Hepatocyte (in vitro differentiated cells): ENCODE measurements around the gene NRXN2. TPM values are rescaled to one million over a fixed set of nuclear protein-coding genes. Genes with fewer than 3 reads are reported as not detected.

Source experiments
- DNase-seq: peaks from one replicate; pipeline ENCODE4 v3.0.0-alpha.2; 2016; ENCODE audit warnings: low spot score
- H2AFZ ChIP-seq: fragments of 200-600 bp; sonication (generic); 2 replicates; pipeline ENCODE4 v1.6.0; 2016; ENCODE audit warnings: antibody characterized with exemption, mild to moderate bottlenecking
- H3K27ac ChIP-seq: fragments of 200-600 bp; sonication (generic); 2 replicates; pipeline ENCODE4 v1.5.1; 2016; ENCODE audit warnings: mild to moderate bottlenecking
- H3K27me3 ChIP-seq: fragments of 200-600 bp; sonication (generic); 2 replicates; pipeline ENCODE4 v1.6.1; 2016
- H3K36me3 ChIP-seq: fragments of 200-600 bp; sonication (generic); replicated peaks from 2 replicates; pipeline ENCODE4 v1.5.1; 2016; ENCODE audit warnings: low read depth; ENCODE audit not compliant: insufficient read depth
- H3K4me1 ChIP-seq: fragments of 200-600 bp; sonication (generic); 2 replicates; pipeline ENCODE4 v1.5.1; 2016; ENCODE audit warnings: mild to moderate bottlenecking, moderate library complexity; ENCODE audit not compliant: insufficient read depth
- H3K4me2 ChIP-seq: fragments of 200-600 bp; sonication (generic); 2 replicates; pipeline ENCODE4 v1.6.0; 2016
- H3K4me3 ChIP-seq: fragments of 200-600 bp; sonication (generic); 2 replicates; pipeline ENCODE4 v1.5.1; 2016; ENCODE audit warnings: mild to moderate bottlenecking
- H3K79me2 ChIP-seq: fragments of 200-600 bp; sonication (generic); 2 replicates; pipeline ENCODE4 v1.6.0; 2017; ENCODE audit warnings: mild to moderate bottlenecking
- H3K9me2 ChIP-seq: fragments of 200-600 bp; sonication (generic); replicated peaks from 2 replicates; pipeline ENCODE4 v1.6.0; 2017; ENCODE audit warnings: mild to moderate bottlenecking; ENCODE audit not compliant: insufficient read depth
- H3K9me3 ChIP-seq: fragments of 200-600 bp; sonication (generic); 2 replicates; pipeline ENCODE4 v1.5.1; 2016; ENCODE audit warnings: low read depth, mild to moderate bottlenecking
- H4K20me1 ChIP-seq: fragments of 200-600 bp; sonication (generic); 2 replicates; pipeline ENCODE4 v1.6.0; 2016; ENCODE audit warnings: mild to moderate bottlenecking; ENCODE audit not compliant: insufficient read depth, poor library complexity, severe bottlenecking
- CTCF ChIP-seq: fragments of 200-600 bp; sonication (generic); IDR thresholded peaks from 2 replicates; pipeline ENCODE4 v1.5.1; 2016; ENCODE audit warnings: antibody characterized with exemption, mild to moderate bottlenecking; ENCODE audit not compliant: poor library complexity
- EZH2 ChIP-seq: fragments of 200-600 bp; sonication (generic); IDR thresholded peaks from 2 replicates; pipeline ENCODE4 v1.6.1; 2016; ENCODE audit warnings: antibody characterized with exemption, mild to moderate bottlenecking, borderline replicate concordance
- EZH2phosphoT487 ChIP-seq: fragments of 200-600 bp; sonication (generic); IDR thresholded peaks from one replicate; pipeline ENCODE4 v1.6.1; 2018; ENCODE audit warnings: antibody characterized with exemption, mild to moderate bottlenecking, low read depth, moderate library complexity; ENCODE audit not compliant: unreplicated experiment, severe bottlenecking
- WGBS: methylation state at CpG from one replicate; pipeline ENCODE4 v1.1.6; 2016; ENCODE audit warnings: low lambda C conversion rate; ENCODE audit errors: missing lambda C conversion rate; 5-methylcytosine and 5-hydroxymethylcytosine counted together
- polyA plus RNA-seq: library from polyadenylated mRNA; unstranded; fragments of >200 nt; fragmentation: Nextera tagmentation; extraction: Ambion mirVana; gene quantifications from 2 replicates; pipeline ENCODE4 v1.2.1, GENCODE V29; 2016
- total RNA-seq: library from RNA; depleted of rRNA; stranded (reverse); fragments of >200 nt; gene quantifications from 2 replicates; pipeline ENCODE4 v1.2.3, GENCODE V29; 2014

NRXN2 gene
- total and polyA plus RNA-seq, 2 experiments from 2014 or later, result 0.83 to 1.7 TPM

GRCh38 chr11:64712430-64713015 is 10.5 kb downstream of the NRXN2 start:
- H3K4me1 ChIP-seq, result no peaks in the 10 kb centered on the region
- no peak overlapping the region for H2AFZ ChIP-seq
- TF ChIP-seq EZH2phosphoT487 (no peak), CTCF (no peak), EZH2 (no peak)
- no peak overlapping the region for H3K27ac ChIP-seq
- no peaks in the 10 kb centered on the region for H3K36me3 ChIP-seq
- no peaks in the 10 kb centered on the region for H4K20me1 ChIP-seq
- H3K4me2 ChIP-seq, result no peak overlapping the region
- H3K9me2 ChIP-seq, result no peaks in the 10 kb centered on the region
- no peaks in the 10 kb centered on the region for H3K9me3 ChIP-seq
- no peaks in the 10 kb centered on the region for H3K79me2 ChIP-seq
- peaks cover 84% of the 10 kb centered on the region for H3K27me3 ChIP-seq
- DNase-seq, result no peak
- WGBS, result 26% methylated on average over 17 of the region's 45 CpGs
- H3K4me3 ChIP-seq, result no peak overlapping the region

DNA sequence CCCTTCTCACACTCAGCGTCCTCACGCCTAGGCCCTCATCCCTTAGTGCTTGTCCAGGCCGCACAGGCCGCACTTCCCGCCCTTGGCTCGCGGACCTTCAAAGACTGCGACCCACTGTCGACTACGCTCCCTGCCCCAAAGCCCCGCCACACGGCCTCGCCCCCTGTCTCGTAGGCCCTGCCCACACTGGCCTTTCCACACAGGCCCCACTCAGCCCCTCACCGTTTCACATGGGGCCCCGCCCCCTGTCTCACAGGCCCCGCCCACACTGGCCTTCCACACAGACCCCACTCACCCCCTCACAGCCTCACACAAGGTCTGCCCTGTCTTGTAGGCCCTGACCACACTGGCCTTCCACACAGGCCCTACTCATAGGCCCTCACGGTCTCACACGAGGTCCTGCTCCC is 11.0 kb downstream of the NRXN2 start:
- H3K27ac ChIP-seq, result no peak overlapping the region
- H3K9me2 ChIP-seq, result no peaks in the 10 kb centered on the region
- no peak overlapping the region for H3K4me2 ChIP-seq
- no peaks in the 10 kb centered on the region for H3K36me3 ChIP-seq
- no peaks in the 10 kb centered on the region for H4K20me1 ChIP-seq
- H2AFZ ChIP-seq, result no peak overlapping the region
- 84% methylated on average over 13 of the region's 19 CpGs for WGBS
- H3K27me3 ChIP-seq, result peaks cover 78% of the 10 kb centered on the region
- no peak overlapping the region for H3K4me3 ChIP-seq
- no peaks in the 10 kb centered on the region for H3K9me3 ChIP-seq
- TF ChIP-seq EZH2 (no peak), CTCF (no peak), EZH2phosphoT487 (no peak)
- no peaks in the 10 kb centered on the region for H3K4me1 ChIP-seq
- DNase-seq, result no peak
- no peaks in the 10 kb centered on the region for H3K79me2 ChIP-seq

DNA sequence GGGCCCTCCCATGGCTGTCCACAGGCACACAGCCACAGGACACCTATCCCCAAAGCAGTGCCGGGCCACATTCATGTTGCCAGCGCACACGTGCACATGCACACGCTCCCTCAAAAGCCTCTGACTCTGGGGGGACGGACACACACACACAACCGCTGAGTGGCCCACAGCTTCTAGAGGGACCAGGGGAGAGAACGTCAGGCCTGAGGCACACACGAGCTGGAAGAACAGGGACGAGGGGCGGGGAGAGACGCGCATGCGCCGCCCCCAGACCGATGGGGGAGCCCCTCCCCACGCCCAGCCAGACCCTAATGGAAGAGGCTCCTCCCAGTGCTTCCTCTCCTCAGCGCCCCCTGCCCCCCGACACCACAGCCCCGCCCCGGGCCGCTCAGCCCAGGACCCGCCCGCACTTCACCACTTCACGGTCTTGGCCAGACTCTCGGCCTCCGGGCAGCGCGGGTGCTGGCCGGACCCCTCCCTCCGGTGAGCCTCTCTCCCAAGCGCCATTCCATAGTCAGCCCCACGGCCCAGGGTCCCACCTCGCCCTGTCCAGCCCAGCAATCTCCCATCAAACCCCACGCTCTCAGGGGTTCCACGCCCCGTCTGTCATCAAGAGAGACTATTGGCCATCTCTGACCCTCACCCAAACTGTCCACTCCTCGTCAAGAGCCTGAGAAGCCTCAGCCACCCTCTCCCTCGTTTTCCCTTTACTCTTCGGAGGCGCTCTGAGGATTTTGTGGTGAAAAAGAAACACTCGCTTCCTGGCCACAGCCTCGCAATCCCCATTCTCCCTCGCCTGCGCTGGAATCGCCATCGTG is 11.7 kb downstream of the NRXN2 start:
- no peak for DNase-seq
- H3K4me2 ChIP-seq, result no peak overlapping the region
- H3K9me3 ChIP-seq, result no peaks in the 10 kb centered on the region
- no peak overlapping the region for H3K27ac ChIP-seq
- WGBS, result 46% methylated on average over 26 of the region's 46 CpGs
- no peaks in the 10 kb centered on the region for H3K4me1 ChIP-seq
- H3K79me2 ChIP-seq, result no peaks in the 10 kb centered on the region
- H2AFZ ChIP-seq, result no peak overlapping the region
- H3K27me3 ChIP-seq, result peaks cover 72% of the 10 kb centered on the region
- H4K20me1 ChIP-seq, result no peaks in the 10 kb centered on the region
- no peaks in the 10 kb centered on the region for H3K9me2 ChIP-seq
- no peak overlapping the region for H3K4me3 ChIP-seq
- peak; percentile 34 for TF ChIP-seq EZH2
- no peak for TF ChIP-seq EZH2phosphoT487
- H3K36me3 ChIP-seq, result no peaks in the 10 kb centered on the region

DNA sequence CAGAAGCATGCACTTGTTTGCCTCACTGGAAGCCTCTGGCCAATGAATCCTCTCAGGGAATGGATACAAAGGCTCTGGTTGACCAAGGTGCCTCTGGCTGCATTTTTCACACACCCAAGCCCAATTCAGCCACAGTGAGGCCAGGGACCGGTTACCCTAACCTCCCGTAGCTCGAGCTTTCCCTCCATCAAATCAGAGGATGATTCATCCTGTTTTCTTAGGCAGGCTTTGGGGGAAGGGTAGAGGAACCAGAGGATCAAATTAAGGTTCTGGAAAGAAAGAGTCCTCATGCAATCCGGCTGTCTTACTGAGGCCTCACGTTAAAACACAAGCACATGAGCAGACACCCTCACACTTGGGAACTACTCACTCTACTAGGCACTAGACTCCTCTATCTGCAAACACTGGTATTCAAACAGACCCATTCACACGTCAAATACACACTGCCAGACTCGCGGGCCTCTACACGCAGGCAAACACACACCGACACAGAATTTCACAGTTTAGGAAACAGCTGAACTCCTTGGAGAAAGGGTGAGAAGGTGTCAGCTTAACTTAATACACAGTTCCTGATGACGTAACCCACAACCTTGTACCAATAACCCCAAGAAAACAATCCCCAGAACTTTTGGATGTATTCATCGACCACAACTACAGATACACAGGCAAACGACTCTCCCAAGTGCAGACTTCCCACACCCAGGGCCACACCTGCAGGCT is 12.4 kb downstream of the NRXN2 start:
- Histone ChIP-seq H3K27ac (no peak overlapping the region), H3K4me1 (no peaks in the 10 kb centered on the region), H3K4me2 (no peak overlapping the region), H3K9me3 (no peaks in the 10 kb centered on the region), H4K20me1 (no peaks in the 10 kb centered on the region), H3K79me2 (no peaks in the 10 kb centered on the region), H2AFZ (no peak overlapping the region), H3K36me3 (no peaks in the 10 kb centered on the region), H3K9me2 (no peaks in the 10 kb centered on the region), H3K4me3 (no peak overlapping the region), H3K27me3 (peaks cover 67% of the 10 kb centered on the region)
- no peak for DNase-seq
- WGBS, result 43% methylated on average over 13 of the region's 13 CpGs
- no peak for TF ChIP-seq EZH2
- TF ChIP-seq EZH2phosphoT487, result no peak
- no peak for TF ChIP-seq CTCF
